ENCODE results near the gene FOXO3. TPM values are rescaled to one million over a fixed set of nuclear protein-coding genes. Genes with fewer than 3 reads are reported as not detected.
"Not testable (repeated sequence)": the region's sequence is repeated elsewhere in the genome, so short reads cannot be mapped to it uniquely, and the experiment has no call there.

Gene FOXO3
- total RNA-seq, 4 donors from 2014 or later: 110 to 176 (median 139) TPM

GRCh38 chr6:108558372-108559096 lies 2.2 kb upstream of the FOXO3 start:
- DNase-seq (ENCODE audit: low spot score in 2 of 2): peak; percentile 98 to 100
- peak overlapping the region; percentile 86 for H3K4me3 ChIP-seq (ENCODE audit: low read depth, poor library complexity, severe bottlenecking)
- no peak for TF ChIP-seq CTCF (IDR thresholded peaks at IDR 0.05)
- TF ChIP-seq POLR2A (IDR thresholded peaks at IDR 0.05): no peak
- 0% methylated on average over 51 to 58 of the region's 58 CpGs for WGBS, 2 donors
- intact Hi-C loops (cut with DNase I; ENCODE audit: low total_unique reads): no loop called here

GRCh38 chr6:108559097-108559883 lies 1.4 kb upstream of the FOXO3 start:
- WGBS, 2 donors: 0% methylated on average over 63 to 79 of the region's 84 CpGs
- TF ChIP-seq CTCF (IDR thresholded peaks at IDR 0.05): no peak
- TF ChIP-seq POLR2A (IDR thresholded peaks at IDR 0.05): peak in 1 of 2 donors; percentile 85
- DNase-seq (ENCODE audit: low spot score in 2 of 2): peak; percentile 91 to 98
- peak overlapping the region; percentile 86 for H3K4me3 ChIP-seq (ENCODE audit: low read depth, poor library complexity, severe bottlenecking)
- intact Hi-C loops (cut with DNase I; ENCODE audit: low total_unique reads): no loop called here

- 0% methylated on average over 22 to 37 of the region's 64 CpGs for WGBS, 2 donors
- intact Hi-C loops (cut with DNase I; ENCODE audit: low total_unique reads): loop anchor here (2.0 kb wide), 1 partner anchor 29 kb away; no protein-coding TSS in a partner anchor
- DNase-seq (ENCODE audit: low spot score in 2 of 2): peak; percentile 81 to 96
Observed at GRCh38 chr6:108559884-108560462, 744 bp upstream of the FOXO3 start.

DNA sequence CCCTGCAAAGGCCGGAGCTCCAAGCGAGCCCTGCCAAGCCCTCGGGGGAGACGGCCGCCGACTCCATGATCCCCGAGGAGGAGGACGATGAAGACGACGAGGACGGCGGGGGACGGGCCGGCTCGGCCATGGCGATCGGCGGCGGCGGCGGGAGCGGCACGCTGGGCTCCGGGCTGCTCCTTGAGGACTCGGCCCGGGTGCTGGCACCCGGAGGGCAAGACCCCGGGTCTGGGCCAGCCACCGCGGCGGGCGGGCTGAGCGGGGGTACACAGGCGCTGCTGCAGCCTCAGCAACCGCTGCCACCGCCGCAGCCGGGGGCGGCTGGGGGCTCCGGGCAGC lies 561 bp downstream of the FOXO3 start:
- intact Hi-C loops (cut with DNase I; ENCODE audit: low total_unique reads): loop anchor here (2.0 kb wide), 1 partner anchor 28 kb away; no protein-coding TSS in a partner anchor
- DNase-seq (ENCODE audit: low spot score in 2 of 2): not testable (repeated sequence)
- H3K4me3 ChIP-seq (ENCODE audit: low read depth, poor library complexity, severe bottlenecking): peak overlapping the region; percentile 70
- WGBS, 2 donors: 15% methylated on average over 21 of the region's 40 CpGs; no CpG with 5 or more reads in 1 of the 2 donors

More at GRCh38 chr6:108559884-108560462, 744 bp upstream of the FOXO3 start:
- TF ChIP-seq POLR2A (IDR thresholded peaks at IDR 0.05) (no peak), CTCF (IDR thresholded peaks at IDR 0.05) (no peak)
- peak overlapping the region; percentile 70 for H3K4me3 ChIP-seq (ENCODE audit: low read depth, poor library complexity, severe bottlenecking)

- intact Hi-C loops (cut with DNase I; ENCODE audit: low total_unique reads): loop anchor here (2.0 kb wide), 1 partner anchor 27 kb away; no protein-coding TSS in a partner anchor
- TF ChIP-seq POLR2A (IDR thresholded peaks at IDR 0.05) (no peak), CTCF (IDR thresholded peaks at IDR 0.05) (no peak)
- DNase-seq (ENCODE audit: low spot score in 2 of 2): no peak
- 18 to 51% methylated on average over 23 to 46 of the region's 46 CpGs for WGBS, 2 donors
- peak overlapping the region; percentile 70 for H3K4me3 ChIP-seq (ENCODE audit: low read depth, poor library complexity, severe bottlenecking)
Observed at GRCh38 chr6:108561742-108562502, 1.2 kb downstream of the FOXO3 start.

Measured in lower leg skin (tissue), 4 donors.